C4-2B (cell line): ENCODE data around the gene PPP3CA.

Experiments used
- ZFX ChIP-seq: fragments of 450-650 bp; IDR thresholded peaks from 2 replicates; pipeline ENCODE4 v1.6.1; 2017
- TF ChIP-seq, protein P1 (sequence below): fragments of 450-650 bp; conservative IDR thresholded peaks from 2 replicates; pipeline ENCODE4 v1.5.1; 2017; ENCODE audit warnings: mild to moderate bottlenecking

DNA sequence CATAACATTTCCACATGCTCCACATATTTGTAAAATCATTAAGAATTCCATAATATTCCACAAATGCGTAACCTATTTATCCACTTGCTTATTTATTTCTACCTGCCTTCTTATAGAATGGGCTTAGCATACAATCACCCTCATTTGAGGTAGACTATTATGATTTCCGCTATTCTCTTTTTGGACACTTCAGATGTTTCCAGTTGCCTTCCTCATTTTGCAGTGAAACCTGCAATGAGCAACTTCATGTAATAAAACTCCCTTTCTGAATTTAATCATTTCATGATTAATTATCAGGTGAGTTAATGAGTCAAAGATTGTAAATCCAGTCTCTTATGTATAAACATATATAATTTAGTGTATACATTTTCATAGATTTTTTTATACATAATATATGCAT, 58.0 kb downstream of the PPP3CA start:
- TF ChIP-seq, protein P1, sequence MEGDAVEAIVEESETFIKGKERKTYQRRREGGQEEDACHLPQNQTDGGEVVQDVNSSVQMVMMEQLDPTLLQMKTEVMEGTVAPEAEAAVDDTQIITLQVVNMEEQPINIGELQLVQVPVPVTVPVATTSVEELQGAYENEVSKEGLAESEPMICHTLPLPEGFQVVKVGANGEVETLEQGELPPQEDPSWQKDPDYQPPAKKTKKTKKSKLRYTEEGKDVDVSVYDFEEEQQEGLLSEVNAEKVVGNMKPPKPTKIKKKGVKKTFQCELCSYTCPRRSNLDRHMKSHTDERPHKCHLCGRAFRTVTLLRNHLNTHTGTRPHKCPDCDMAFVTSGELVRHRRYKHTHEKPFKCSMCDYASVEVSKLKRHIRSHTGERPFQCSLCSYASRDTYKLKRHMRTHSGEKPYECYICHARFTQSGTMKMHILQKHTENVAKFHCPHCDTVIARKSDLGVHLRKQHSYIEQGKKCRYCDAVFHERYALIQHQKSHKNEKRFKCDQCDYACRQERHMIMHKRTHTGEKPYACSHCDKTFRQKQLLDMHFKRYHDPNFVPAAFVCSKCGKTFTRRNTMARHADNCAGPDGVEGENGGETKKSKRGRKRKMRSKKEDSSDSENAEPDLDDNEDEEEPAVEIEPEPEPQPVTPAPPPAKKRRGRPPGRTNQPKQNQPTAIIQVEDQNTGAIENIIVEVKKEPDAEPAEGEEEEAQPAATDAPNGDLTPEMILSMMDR, result no peak
- TF ChIP-seq ZFX, result no peak
